Testis (tissue), 2 donors: ENCODE data around the gene BBOX1.

Source experiments
- POLR2A ChIP-seq: fragments of 450-650 bp; IDR thresholded peaks from one replicate; pipeline ENCODE4 v1.6.1; 2017; ENCODE audit warnings: antibody characterized with exemption, mild to moderate bottlenecking, moderate library complexity
- TF ChIP-seq, protein P1 (sequence below), 3 experiments: fragments of 450-650 bp in 2 of 3; fragments of 200-600 bp in 1 of 3; sonication (generic) in 1 of 3; IDR thresholded peaks; one replicate each; pipeline ENCODE4 v1.5.1; 2016 to 2019; ENCODE audit warnings: antibody characterized with exemption in 3 of 3, mild to moderate bottlenecking in 2 of 3, moderate library complexity in 1 of 3

DNA sequence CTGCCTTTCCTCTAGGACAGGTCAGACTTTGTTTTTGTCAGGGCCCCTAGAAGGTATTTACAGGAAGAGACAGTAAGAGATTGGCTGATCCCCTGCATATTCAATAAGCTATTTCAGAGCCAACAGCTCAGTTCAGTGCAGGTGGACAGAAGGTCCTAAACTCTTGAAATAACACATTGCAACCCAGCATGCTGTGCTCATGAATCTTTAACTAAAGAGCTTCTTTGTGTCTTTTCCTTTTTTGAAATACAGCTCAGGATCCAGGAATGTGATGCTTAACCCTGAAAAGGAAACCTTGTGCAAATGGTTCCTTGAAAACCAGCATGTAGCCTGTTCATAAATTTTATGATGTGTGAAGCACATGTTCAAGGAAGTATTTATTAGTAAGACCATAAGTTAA is 43.9 kb downstream of the BBOX1 start:
- TF ChIP-seq, protein P1, sequence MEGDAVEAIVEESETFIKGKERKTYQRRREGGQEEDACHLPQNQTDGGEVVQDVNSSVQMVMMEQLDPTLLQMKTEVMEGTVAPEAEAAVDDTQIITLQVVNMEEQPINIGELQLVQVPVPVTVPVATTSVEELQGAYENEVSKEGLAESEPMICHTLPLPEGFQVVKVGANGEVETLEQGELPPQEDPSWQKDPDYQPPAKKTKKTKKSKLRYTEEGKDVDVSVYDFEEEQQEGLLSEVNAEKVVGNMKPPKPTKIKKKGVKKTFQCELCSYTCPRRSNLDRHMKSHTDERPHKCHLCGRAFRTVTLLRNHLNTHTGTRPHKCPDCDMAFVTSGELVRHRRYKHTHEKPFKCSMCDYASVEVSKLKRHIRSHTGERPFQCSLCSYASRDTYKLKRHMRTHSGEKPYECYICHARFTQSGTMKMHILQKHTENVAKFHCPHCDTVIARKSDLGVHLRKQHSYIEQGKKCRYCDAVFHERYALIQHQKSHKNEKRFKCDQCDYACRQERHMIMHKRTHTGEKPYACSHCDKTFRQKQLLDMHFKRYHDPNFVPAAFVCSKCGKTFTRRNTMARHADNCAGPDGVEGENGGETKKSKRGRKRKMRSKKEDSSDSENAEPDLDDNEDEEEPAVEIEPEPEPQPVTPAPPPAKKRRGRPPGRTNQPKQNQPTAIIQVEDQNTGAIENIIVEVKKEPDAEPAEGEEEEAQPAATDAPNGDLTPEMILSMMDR (IDR thresholded peaks at IDR 0.05): no peak
- no peak for TF ChIP-seq POLR2A
